H9 (cell line): ENCODE results near the gene EHHADH. TPM values are rescaled to one million over a fixed set of nuclear protein-coding genes. Genes with fewer than 3 reads are reported as not detected.

Experiments used
- DNase-seq: peaks from one replicate; pipeline ENCODE4 v3.0.0-alpha.2; 2017
- H2AFZ ChIP-seq: one replicate; pipeline ENCODE4 v1.6.1; 2013; ENCODE audit warnings: mild to moderate bottlenecking, low read length, control low read depth, moderate library complexity
- H2AK5ac ChIP-seq: 2 replicates; pipeline ENCODE4 v1.6.1; 2013; ENCODE audit warnings: low read length, control low read depth, mixed read lengths; ENCODE audit not compliant: insufficient read length
- H2BK120ac ChIP-seq: one replicate; pipeline ENCODE4 v1.6.1; 2013; ENCODE audit warnings: low read depth, mild to moderate bottlenecking, low read length, control low read depth, inconsistent platforms; ENCODE audit not compliant: poor library complexity, severe bottlenecking
- H2BK12ac ChIP-seq: 2 replicates; pipeline ENCODE4 v1.6.1; 2013; ENCODE audit warnings: low read length, control low read depth, mixed read lengths, low read depth; ENCODE audit not compliant: insufficient read length
- H2BK15ac ChIP-seq: 2 replicates; pipeline ENCODE4 v1.6.1; 2013; ENCODE audit warnings: low read depth, low read length, control low read depth
- H2BK20ac ChIP-seq: one replicate; pipeline ENCODE4 v1.6.1; 2013; ENCODE audit warnings: low read depth, mild to moderate bottlenecking, low read length, control low read depth, inconsistent platforms; ENCODE audit not compliant: poor library complexity, severe bottlenecking
- H2BK5ac ChIP-seq: 2 replicates; pipeline ENCODE4 v1.6.1; 2013; ENCODE audit warnings: low read length, control low read depth, mixed read lengths; ENCODE audit not compliant: insufficient read length
- H3K14ac ChIP-seq: 2 replicates; pipeline ENCODE4 v1.6.1; 2013; ENCODE audit warnings: low read length, control low read depth; ENCODE audit not compliant: insufficient read depth
- H3K18ac ChIP-seq: 2 replicates; pipeline ENCODE4 v1.6.1; 2013; ENCODE audit warnings: low read depth, mild to moderate bottlenecking, mixed read lengths, low read length, control low read depth; ENCODE audit not compliant: insufficient read length
- H3K23ac ChIP-seq: 2 replicates; pipeline ENCODE4 v1.6.1; 2013; ENCODE audit warnings: low read length, control low read depth, mixed read lengths, low read depth; ENCODE audit not compliant: insufficient read length
- H3K23me2 ChIP-seq: 2 replicates; pipeline ENCODE4 v1.6.1; 2013; ENCODE audit warnings: low read depth, mild to moderate bottlenecking, mixed read lengths, low read length, control low read depth; ENCODE audit not compliant: insufficient read length, poor library complexity, severe bottlenecking
- H3K27ac ChIP-seq: 2 replicates; pipeline ENCODE4 v1.5.1; 2013; ENCODE audit warnings: low read length, control low read depth, mixed read lengths, low read depth; ENCODE audit not compliant: insufficient read length
- H3K27me3 ChIP-seq: 2 replicates; pipeline ENCODE4 v1.6.1; 2013; ENCODE audit warnings: low read length, control low read depth, inconsistent platforms; ENCODE audit not compliant: insufficient read depth
- H3K4ac ChIP-seq: 2 replicates; pipeline ENCODE4 v1.6.1; 2013; ENCODE audit warnings: low read depth, mild to moderate bottlenecking, control low read depth, inconsistent platforms, low read length, moderate library complexity
- H3K4me1 ChIP-seq: 2 replicates; pipeline ENCODE4 v1.6.1; 2013; ENCODE audit warnings: low read length, control low read depth, inconsistent platforms; ENCODE audit not compliant: insufficient read depth
- H3K4me2 ChIP-seq: 2 replicates; pipeline ENCODE4 v1.6.1; 2013; ENCODE audit warnings: low read length, control low read depth, mixed read lengths; ENCODE audit not compliant: insufficient read length, insufficient read depth
- H3K56ac ChIP-seq: 2 replicates; pipeline ENCODE4 v1.6.1; 2013; ENCODE audit warnings: low read depth, mild to moderate bottlenecking, mixed read lengths, low read length, control low read depth; ENCODE audit not compliant: insufficient read length
- H3K79me1 ChIP-seq: 2 replicates; pipeline ENCODE4 v1.6.1; 2013; ENCODE audit warnings: low read depth, mild to moderate bottlenecking, moderate library complexity, low read length, control low read depth, inconsistent platforms; ENCODE audit not compliant: insufficient read depth, poor library complexity, severe bottlenecking
- H3K79me2 ChIP-seq: 2 replicates; pipeline ENCODE4 v1.6.1; 2013; ENCODE audit warnings: low read length, control low read depth, inconsistent platforms; ENCODE audit not compliant: insufficient read depth
- H3K9ac ChIP-seq: 2 replicates; pipeline ENCODE4 v1.6.1; 2013; ENCODE audit warnings: low read length, control low read depth, mixed read lengths; ENCODE audit not compliant: insufficient read length; ENCODE audit errors: extremely low read depth
- H3K9me3 ChIP-seq: one replicate; pipeline ENCODE4 v1.6.1; 2013; ENCODE audit warnings: low read depth, low read length, inconsistent platforms; ENCODE audit not compliant: control insufficient read depth
- H3T11ph ChIP-seq: one replicate; pipeline ENCODE4 v1.6.1; 2013; ENCODE audit warnings: mild to moderate bottlenecking, low read length, control low read depth, inconsistent platforms
- H4K20me1 ChIP-seq: one replicate; pipeline ENCODE4 v1.6.1; 2013; ENCODE audit not compliant: control insufficient read depth, insufficient read length, insufficient read depth
- H4K5ac ChIP-seq: 2 replicates; pipeline ENCODE4 v1.6.1; 2013; ENCODE audit warnings: low read depth, mild to moderate bottlenecking, mixed read lengths, low read length, control low read depth; ENCODE audit not compliant: insufficient read length
- H4K8ac ChIP-seq: replicated peaks from 2 replicates; pipeline ENCODE4 v1.6.1; 2013; ENCODE audit warnings: low read length, control low read depth, mixed read lengths, low read depth; ENCODE audit not compliant: insufficient read length
- H4K91ac ChIP-seq: 2 replicates; pipeline ENCODE4 v1.6.1; 2013; ENCODE audit warnings: low read depth, mild to moderate bottlenecking, moderate library complexity, mixed read lengths, low read length, control low read depth; ENCODE audit not compliant: insufficient read length
- H3K27ac Mint-ChIP-seq, 3 experiments: 2 replicates in 2 of 3; 3 replicates in 1 of 3; pipeline ENCODE4 v1.8.0; 2020 to 2021; ENCODE audit warnings: mixed read lengths in 3 of 3, mild to moderate bottlenecking in 1 of 3, moderate library complexity in 1 of 3
- H3K27me3 Mint-ChIP-seq: 2 replicates; pipeline ENCODE4 v1.8.0; 2021; ENCODE audit warnings: low read depth, mild to moderate bottlenecking, moderate library complexity, mixed read lengths
- H3K36me3 Mint-ChIP-seq, 3 experiments: 2 replicates in 2 of 3; 3 replicates in 1 of 3; pipeline ENCODE4 v1.8.0; 2020 to 2021; ENCODE audit warnings: low read depth in 3 of 3, mixed read lengths in 3 of 3; ENCODE audit not compliant: insufficient read depth in 1 of 3
- H3K4me1 Mint-ChIP-seq, 2 experiments: 2 replicates each; pipeline ENCODE4 v1.8.0; 2020; ENCODE audit warnings: mixed read lengths in 2 of 2
- H3K4me3 Mint-ChIP-seq, 2 experiments: 2 replicates in 1 of 2; 3 replicates in 1 of 2; pipeline ENCODE4 v1.8.0; 2020 to 2021; ENCODE audit warnings: mild to moderate bottlenecking in 2 of 2, mixed read lengths in 2 of 2, moderate library complexity in 1 of 2
- H3K9me3 Mint-ChIP-seq, 2 experiments: 2 replicates in 1 of 2; 3 replicates in 1 of 2; pipeline ENCODE4 v1.8.0; 2020; ENCODE audit warnings: mild to moderate bottlenecking in 2 of 2, mixed read lengths in 2 of 2, moderate library complexity in 1 of 2
- total RNA-seq: library from RNA; stranded (reverse); gene quantifications from 2 replicates; pipeline ENCODE4 v1.2.1, GENCODE V29; 2021
- TF ChIP-seq, protein P1 (sequence below): fragments of 200-600 bp; sonication (generic); conservative IDR thresholded peaks from 3 replicates; pipeline ENCODE4 v1.8.0; 2021; ENCODE audit warnings: antibody characterized with exemption, mild to moderate bottlenecking

EHHADH gene
- total RNA-seq, 1 experiment from 2014 or later: 2.1 TPM

GRCh38 chr3:185188816-185189215, 65.0 kb downstream of the EHHADH start:
- TF ChIP-seq, protein P1, sequence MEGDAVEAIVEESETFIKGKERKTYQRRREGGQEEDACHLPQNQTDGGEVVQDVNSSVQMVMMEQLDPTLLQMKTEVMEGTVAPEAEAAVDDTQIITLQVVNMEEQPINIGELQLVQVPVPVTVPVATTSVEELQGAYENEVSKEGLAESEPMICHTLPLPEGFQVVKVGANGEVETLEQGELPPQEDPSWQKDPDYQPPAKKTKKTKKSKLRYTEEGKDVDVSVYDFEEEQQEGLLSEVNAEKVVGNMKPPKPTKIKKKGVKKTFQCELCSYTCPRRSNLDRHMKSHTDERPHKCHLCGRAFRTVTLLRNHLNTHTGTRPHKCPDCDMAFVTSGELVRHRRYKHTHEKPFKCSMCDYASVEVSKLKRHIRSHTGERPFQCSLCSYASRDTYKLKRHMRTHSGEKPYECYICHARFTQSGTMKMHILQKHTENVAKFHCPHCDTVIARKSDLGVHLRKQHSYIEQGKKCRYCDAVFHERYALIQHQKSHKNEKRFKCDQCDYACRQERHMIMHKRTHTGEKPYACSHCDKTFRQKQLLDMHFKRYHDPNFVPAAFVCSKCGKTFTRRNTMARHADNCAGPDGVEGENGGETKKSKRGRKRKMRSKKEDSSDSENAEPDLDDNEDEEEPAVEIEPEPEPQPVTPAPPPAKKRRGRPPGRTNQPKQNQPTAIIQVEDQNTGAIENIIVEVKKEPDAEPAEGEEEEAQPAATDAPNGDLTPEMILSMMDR: no peak

More at GRCh38 chr3:185188816-185189215, 65.0 kb downstream of the EHHADH start:
- Histone ChIP-seq H3K9me3 (no peaks in the 10 kb centered on the region), H3K27me3 (no peaks in the 10 kb centered on the region), H4K91ac (no peak overlapping the region), H2BK120ac (no peak overlapping the region), H3K79me1 (no peaks in the 10 kb centered on the region), H3K23ac (no peak overlapping the region), H3K79me2 (no peaks in the 10 kb centered on the region), H4K5ac (no peak overlapping the region), H2BK15ac (no peak overlapping the region), H4K20me1 (no peaks in the 10 kb centered on the region), H2BK12ac (no peak overlapping the region), H3K9ac (no peak overlapping the region), H2AK5ac (no peak overlapping the region), H3K56ac (no peak overlapping the region), H3K14ac (no peak overlapping the region), H3K18ac (no peak overlapping the region), H3K23me2 (no peaks in the 10 kb centered on the region), H3T11ph (no peak overlapping the region), H3K27ac (no peak overlapping the region), H2BK20ac (no peak overlapping the region), H2AFZ (no peak overlapping the region), H3K4me2 (no peak overlapping the region), H2BK5ac (no peak overlapping the region), H3K4ac (no peak overlapping the region), H3K4me1 (no peaks in the 10 kb centered on the region), H4K8ac (no peak overlapping the region)
- no peaks in the 10 kb centered on the region for H3K36me3 Mint-ChIP-seq
- H3K27ac Mint-ChIP-seq: no peak overlapping the region
- no peaks in the 10 kb centered on the region for H3K4me1 Mint-ChIP-seq
- no peaks in the 10 kb centered on the region for H3K27me3 Mint-ChIP-seq
- no peaks in the 10 kb centered on the region for H3K9me3 Mint-ChIP-seq
- no peak for DNase-seq
- no peak overlapping the region for H3K4me3 Mint-ChIP-seq
